SK-N-SH treated with all-trans-retinoic acid at 6 μM for 48 hours (cell line): ENCODE measurements around the gene DCDC1.
"Not testable (repeated sequence)": the region's sequence is repeated elsewhere in the genome, so short reads cannot be mapped to it uniquely, and the experiment has no call there.

Source experiments
- ATAC-seq: fragments of 200-7000 bp; cut with Tn5 transposase; 3 replicates; pipeline ENCODE4 v1.9.1; 2020; ENCODE audit warnings: mild to moderate bottlenecking, moderate library complexity
- ARNTL ChIP-seq: fragments of 450-650 bp; formaldehyde crosslinking; IDR thresholded peaks from 2 replicates; pipeline ENCODE4 v1.5.0; 2020; ENCODE audit warnings: low read depth, mild to moderate bottlenecking, moderate library complexity, borderline replicate concordance
- BACH2 ChIP-seq: fragments of 250-450 bp; sonication (Bioruptor Pico); IDR thresholded peaks from 2 replicates; pipeline ENCODE4 v1.9.0; 2021; ENCODE audit warnings: mild to moderate bottlenecking, borderline replicate concordance
- CREB5 ChIP-seq: fragments of 250-450 bp; sonication (Bioruptor Pico); IDR thresholded peaks from 2 replicates; pipeline ENCODE4 v1.5.1; 2020; ENCODE audit warnings: low read depth, mild to moderate bottlenecking, moderate library complexity
- CSDC2 ChIP-seq: fragments of 250-450 bp; sonication (Bioruptor Pico); IDR thresholded peaks from 2 replicates; pipeline ENCODE4 v1.5.0; 2020; ENCODE audit warnings: mild to moderate bottlenecking, moderate library complexity
- CSRNP3 ChIP-seq: fragments of 250-450 bp; sonication (Bioruptor Pico); IDR thresholded peaks from 2 replicates; pipeline ENCODE4 v1.5.1; 2021; ENCODE audit warnings: mild to moderate bottlenecking, moderate library complexity
- ESRRG ChIP-seq: fragments of 250-450 bp; sonication (Bioruptor Pico); IDR thresholded peaks from 2 replicates; pipeline ENCODE4 v1.6.1; 2021; ENCODE audit warnings: mild to moderate bottlenecking
- ISL1 ChIP-seq: fragments of 250-450 bp; sonication (Bioruptor Pico); IDR thresholded peaks from 2 replicates; pipeline ENCODE4 v2.1.2; 2022; ENCODE audit warnings: mild to moderate bottlenecking, moderate library complexity
- OSR1 ChIP-seq: fragments of 250-450 bp; sonication (Bioruptor Pico); IDR thresholded peaks from 2 replicates; pipeline ENCODE4 v1.8.0; 2022; ENCODE audit warnings: moderate library complexity, mild to moderate bottlenecking, inconsistent platforms
- PATZ1 ChIP-seq: fragments of 250-450 bp; sonication (Bioruptor Pico); IDR thresholded peaks from 2 replicates; pipeline ENCODE4 v1.8.0; 2020; ENCODE audit warnings: mild to moderate bottlenecking, moderate library complexity, borderline replicate concordance
- POU6F1 ChIP-seq: fragments of 250-450 bp; sonication (Bioruptor Pico); IDR thresholded peaks from 2 replicates; pipeline ENCODE4 v1.8.0; 2021; ENCODE audit warnings: low read depth, mild to moderate bottlenecking, moderate library complexity, borderline replicate concordance
- PPARA ChIP-seq: fragments of 250-450 bp; sonication (Bioruptor Pico); IDR thresholded peaks from 2 replicates; pipeline ENCODE4 v1.5.0; 2020; ENCODE audit warnings: mild to moderate bottlenecking, borderline replicate concordance
- RARB ChIP-seq: fragments of 250-450 bp; sonication (Bioruptor Pico); IDR thresholded peaks from 2 replicates; pipeline ENCODE4 v1.8.0; 2021; ENCODE audit warnings: mild to moderate bottlenecking, moderate library complexity
- SNAI2 ChIP-seq: fragments of 250-450 bp; sonication (Bioruptor Pico); IDR thresholded peaks from 2 replicates; pipeline ENCODE4 v1.5.0; 2020; ENCODE audit warnings: mild to moderate bottlenecking, moderate library complexity
- TCF4 ChIP-seq: fragments of 250-450 bp; sonication (Bioruptor Pico); IDR thresholded peaks from 2 replicates; pipeline ENCODE4 v1.8.0; 2021; ENCODE audit warnings: mild to moderate bottlenecking, moderate library complexity, borderline replicate concordance
- TOX ChIP-seq: fragments of 250-450 bp; sonication (Bioruptor Pico); IDR thresholded peaks from 2 replicates; pipeline ENCODE4 v1.8.0; 2021; ENCODE audit warnings: mild to moderate bottlenecking, moderate library complexity, borderline replicate concordance
- TSHZ2 ChIP-seq: fragments of 250-450 bp; sonication (Bioruptor Pico); IDR thresholded peaks from 2 replicates; pipeline ENCODE4 v1.5.0; 2020; ENCODE audit warnings: mild to moderate bottlenecking, moderate library complexity
- ZC3H10 ChIP-seq: fragments of 250-450 bp; sonication (Bioruptor Pico); IDR thresholded peaks from 2 replicates; pipeline ENCODE4 v1.5.1; 2021; ENCODE audit warnings: mild to moderate bottlenecking, moderate library complexity
- ZFP3 ChIP-seq: fragments of 250-450 bp; sonication (Bioruptor Pico); IDR thresholded peaks from 2 replicates; pipeline ENCODE4 v1.5.0; 2020; ENCODE audit warnings: mild to moderate bottlenecking, moderate library complexity
- ZNF565 ChIP-seq: fragments of 450-650 bp; formaldehyde crosslinking; conservative IDR thresholded peaks from 2 replicates; pipeline ENCODE4 v1.5.0; 2020; ENCODE audit warnings: low read depth, mild to moderate bottlenecking, moderate library complexity
- ZNF70 ChIP-seq: fragments of 450-650 bp; formaldehyde crosslinking; IDR thresholded peaks from 2 replicates; pipeline ENCODE4 v1.5.0; 2020; ENCODE audit warnings: mild to moderate bottlenecking, moderate library complexity
- ZNF8 ChIP-seq: fragments of 450-650 bp; formaldehyde crosslinking; IDR thresholded peaks from 2 replicates; pipeline ENCODE4 v1.5.0; 2020; ENCODE audit warnings: mild to moderate bottlenecking, moderate library complexity

DCDC1 gene

GRCh38 chr11:30949838-30950237, 419.7 kb downstream of the DCDC1 start:
- TF ChIP-seq PATZ1 (CRISPR knock-in tag) = no peak
- no peak for TF ChIP-seq ESRRG (CRISPR knock-in tag)
- no peak for TF ChIP-seq ZNF70 (CRISPR knock-in tag)
- TF ChIP-seq RARB (CRISPR knock-in tag) = no peak
- TF ChIP-seq ZNF8 = no peak
- TF ChIP-seq POU6F1 (CRISPR knock-in tag) = no peak
- no peak for TF ChIP-seq OSR1 (CRISPR knock-in tag)
- no peak for TF ChIP-seq ISL1
- TF ChIP-seq TOX = no peak
- TF ChIP-seq ZNF565 (CRISPR knock-in tag) = no peak
- no peak for TF ChIP-seq ZFP3 (CRISPR knock-in tag)
- TF ChIP-seq PPARA (CRISPR knock-in tag) = no peak
- no peak for TF ChIP-seq CSDC2 (CRISPR knock-in tag)
- TF ChIP-seq SNAI2 (CRISPR knock-in tag) = no peak
- TF ChIP-seq CSRNP3 = no peak
- TF ChIP-seq CREB5 (CRISPR knock-in tag) = no peak
- no peak for TF ChIP-seq ZC3H10
- TF ChIP-seq TCF4 (CRISPR knock-in tag) = no peak
- no peak for TF ChIP-seq BACH2 (CRISPR knock-in tag)
- no peak for TF ChIP-seq TSHZ2 (CRISPR knock-in tag)
- no peak for ATAC-seq

GRCh38 chr11:30947715-30948114, 421.8 kb downstream of the DCDC1 start:
- not testable (repeated sequence) for ATAC-seq

- no peak for ATAC-seq
- no peak for TF ChIP-seq ZNF8
- TF ChIP-seq PATZ1 (CRISPR knock-in tag) = no peak
- no peak for TF ChIP-seq ZC3H10
- TF ChIP-seq CSRNP3 = no peak
- no peak for TF ChIP-seq CREB5 (CRISPR knock-in tag)
- no peak for TF ChIP-seq ARNTL
Measured at GRCh38 chr11:30938810-30939209, 430.7 kb downstream of the DCDC1 start.
